ENCODE measurements around the gene LYRM4.
"Not testable (repeated sequence)": the region's sequence is repeated elsewhere in the genome, so short reads cannot be mapped to it uniquely, and the experiment has no call there.

The LYRM4 gene

GRCh38 chr6:5139828-5140771, 120.7 kb downstream of the LYRM4 start:
- no peak for DNase-seq

- DNase-seq: no peak
These were observed 121.5 kb downstream of the LYRM4 start for GRCh38 chr6:5138995-5139827.

- no peak for DNase-seq
These were observed 123.9 kb downstream of the LYRM4 start for GRCh38 chr6:5136851-5137250.

- DNase-seq: no peak
These were observed 124.9 kb downstream of the LYRM4 start for GRCh38 chr6:5135788-5136376.

DNA sequence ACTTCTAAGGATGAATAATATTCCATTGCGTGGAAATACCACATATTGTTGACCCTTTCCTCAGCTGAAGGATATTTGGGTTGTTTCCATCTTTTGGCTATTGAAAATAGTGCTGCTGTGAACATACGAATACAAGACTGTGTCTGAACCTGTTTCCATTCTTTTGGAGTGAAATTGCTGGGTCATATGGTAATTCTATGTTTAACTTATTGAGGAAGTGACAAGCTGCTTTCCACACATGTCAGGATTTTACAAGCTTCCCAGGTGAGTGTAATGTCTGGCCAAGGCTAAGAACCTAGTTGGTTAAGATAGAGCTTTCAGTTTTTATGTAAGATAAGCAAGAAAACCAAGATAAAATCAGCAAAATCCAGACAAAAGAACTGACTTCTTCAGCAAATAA, 126.8 kb downstream of the LYRM4 start:
- no peak for DNase-seq

GRCh38 chr6:5132731-5133130, 128.0 kb downstream of the LYRM4 start:
- DNase-seq: no peak

GRCh38 chr6:5130135-5130866, 130.4 kb downstream of the LYRM4 start:
- no peak for DNase-seq

- DNase-seq: no peak
These were observed 132.4 kb downstream of the LYRM4 start for GRCh38 chr6:5128351-5128750.

DNA sequence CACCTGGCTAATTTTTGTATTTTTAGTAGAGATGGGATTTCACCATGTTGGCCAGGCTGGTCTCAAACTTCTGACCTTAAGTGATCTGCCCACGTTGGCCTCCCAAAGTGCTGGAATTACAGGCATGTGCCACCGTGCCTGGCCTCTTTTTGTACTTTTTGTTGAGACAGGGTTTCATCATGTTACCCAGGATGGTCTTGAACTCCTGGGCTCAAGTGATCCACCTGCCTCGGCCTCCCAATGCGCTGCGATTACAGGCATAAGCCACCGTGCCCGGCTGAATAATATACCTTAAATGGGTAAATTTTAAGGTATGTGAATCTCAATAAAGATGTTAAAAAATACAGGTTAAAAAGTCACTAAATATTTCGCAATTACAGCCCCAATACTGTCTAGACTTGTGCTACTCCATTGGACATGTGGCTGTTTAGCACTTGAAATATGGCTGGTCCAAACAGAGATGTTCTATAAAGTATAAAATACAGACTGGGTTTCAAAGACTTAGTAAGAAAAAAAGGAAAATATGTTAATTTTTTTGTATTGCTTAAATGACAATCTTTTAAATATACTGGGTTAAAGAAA, 133.6 kb downstream of the LYRM4 start:
- no peak for DNase-seq

DNA sequence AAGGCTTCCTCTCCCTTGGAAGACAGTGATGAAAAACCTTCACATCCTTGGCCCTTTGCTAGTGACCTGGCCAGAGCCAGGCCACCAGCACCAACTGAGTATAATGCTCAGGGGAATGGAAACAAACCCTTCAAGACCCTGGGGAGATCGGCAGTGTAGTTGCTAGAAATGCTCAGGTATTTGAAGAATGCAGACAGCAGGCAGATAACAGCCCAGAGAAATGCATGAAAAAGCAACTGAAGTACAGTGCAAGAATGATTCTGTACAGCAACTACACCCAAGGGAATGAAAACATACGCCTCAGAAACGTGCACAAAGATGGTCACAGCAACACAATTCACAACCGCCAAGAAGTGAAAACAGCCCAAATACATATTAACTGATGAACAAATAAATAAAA, 134.5 kb downstream of the LYRM4 start:
- DNase-seq: no peak

- DNase-seq: no peak
These were observed 135.4 kb downstream of the LYRM4 start for GRCh38 chr6:5125152-5126006.

DNA sequence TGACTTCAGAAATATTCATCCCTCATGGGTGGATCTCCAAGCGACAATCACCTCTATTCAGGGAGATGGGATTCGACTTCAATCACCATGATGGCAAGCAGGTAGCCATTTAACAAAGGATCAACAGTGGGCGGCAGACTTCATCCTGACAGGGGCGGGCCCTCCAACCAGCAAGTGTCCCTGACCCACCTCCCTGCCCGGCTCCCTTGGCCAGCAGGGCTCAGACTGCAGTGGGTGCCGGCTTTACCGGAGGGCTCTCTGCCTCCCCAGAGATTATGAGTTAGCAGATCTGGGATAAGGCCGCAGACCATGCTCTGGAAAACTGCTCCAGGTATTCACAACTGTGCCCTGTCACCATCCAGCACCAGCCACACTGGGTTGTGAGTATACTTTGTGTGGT, 136.2 kb downstream of the LYRM4 start:
- no peak for DNase-seq

DNA sequence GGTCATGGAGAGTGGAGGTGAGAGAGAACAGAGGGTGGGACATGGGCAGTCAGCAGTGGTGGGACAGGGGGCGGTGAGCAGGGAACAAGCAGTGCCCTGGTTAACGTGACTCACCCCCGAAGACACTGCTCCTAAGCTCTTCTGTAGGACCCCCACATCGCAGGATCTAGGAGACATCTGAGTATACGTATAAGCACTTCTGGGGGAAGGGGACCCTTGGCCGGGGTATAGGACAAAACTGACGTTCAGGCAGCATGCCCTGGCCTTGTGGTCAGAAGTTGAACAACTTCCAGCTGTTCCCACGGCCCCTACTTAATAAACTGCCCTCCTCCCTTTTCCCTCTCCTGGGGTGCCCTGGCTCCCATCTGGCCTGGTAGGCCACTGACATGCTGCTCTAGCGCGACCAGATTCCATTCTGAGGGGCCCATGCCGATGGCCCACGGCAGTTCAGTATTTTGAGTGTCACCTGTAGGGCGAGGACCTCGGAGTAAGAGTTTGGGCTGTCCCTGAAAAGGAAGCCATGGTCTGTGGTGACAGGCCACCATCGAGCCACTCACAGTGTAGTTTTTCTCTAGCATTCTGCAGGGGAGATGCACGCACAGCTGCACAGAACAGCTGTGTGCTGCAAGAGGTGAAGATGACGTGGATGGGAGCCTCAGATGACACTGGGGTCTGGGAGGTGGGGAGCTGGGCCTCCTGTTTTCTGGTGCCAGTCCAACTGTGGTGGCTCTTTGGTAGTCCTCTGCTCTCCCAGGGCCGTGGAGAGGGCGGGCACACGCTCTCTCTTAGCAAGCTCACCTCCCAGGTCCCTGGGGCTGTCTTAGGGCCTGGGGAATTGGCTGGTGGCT, 137.2 kb downstream of the LYRM4 start:
- DNase-seq: no peak

DNA sequence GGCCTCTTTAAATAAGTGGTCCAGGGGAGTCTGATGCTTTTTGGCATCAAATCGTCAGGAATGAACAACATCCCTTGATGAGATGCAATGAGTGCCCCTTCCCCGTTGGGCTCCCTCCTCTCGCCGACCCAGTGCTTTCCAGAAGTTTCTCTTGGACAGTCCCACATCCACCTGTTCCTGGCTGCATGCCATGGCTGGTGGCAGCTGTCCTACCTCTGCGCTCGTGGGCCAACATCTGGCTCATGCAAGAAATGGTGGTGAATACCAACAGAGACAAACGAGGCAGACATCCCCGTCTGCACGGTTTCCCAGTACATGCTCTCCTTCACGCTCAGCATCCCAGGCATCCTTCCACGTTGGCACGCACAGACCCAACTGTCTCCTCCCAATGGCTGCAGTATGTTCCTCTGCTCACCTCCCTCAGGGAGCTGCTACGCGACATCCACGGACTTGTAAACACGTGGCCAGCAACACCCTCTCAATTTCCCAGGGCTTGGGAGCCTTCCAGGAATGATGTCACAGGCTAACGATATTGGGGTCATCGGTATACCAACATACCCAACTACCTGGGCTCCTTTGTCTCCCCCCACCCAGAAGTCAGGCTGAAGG, 138.1 kb downstream of the LYRM4 start:
- DNase-seq: no peak

GRCh38 chr6:5121956-5122355, 138.8 kb downstream of the LYRM4 start:
- no peak for DNase-seq

- no peak for DNase-seq
These were observed 139.3 kb downstream of the LYRM4 start for GRCh38 chr6:5121479-5121878.

- not testable (repeated sequence) for DNase-seq
These were observed 140.2 kb downstream of the LYRM4 start for GRCh38 chr6:5120543-5120942.

GRCh38 chr6:5120011-5120410, 140.7 kb downstream of the LYRM4 start:
- DNase-seq: no peak

GRCh38 chr6:5119090-5119951, 141.4 kb downstream of the LYRM4 start:
- DNase-seq: no peak

Measured in KG1 (cell line).